OCI-LY1 (cell line): ENCODE results near the gene NEK1.

ENCODE experiments used
- H2AFZ ChIP-seq: fragments of 200-600 bp; sonication (generic), shearing (Covaris generic); 2 replicates; pipeline ENCODE4 v1.6.0; 2014; ENCODE audit warnings: antibody characterized with exemption, mild to moderate bottlenecking, low read length
- H3F3A ChIP-seq: fragments of 200-600 bp; sonication (generic), shearing (Covaris generic); 2 replicates; pipeline ENCODE4 v1.6.0; 2014; ENCODE audit warnings: mild to moderate bottlenecking, antibody characterized with exemption, low read length, moderate library complexity; ENCODE audit not compliant: insufficient read depth
- H3K27ac ChIP-seq: fragments of 200-600 bp; sonication (generic); 2 replicates; pipeline ENCODE4 v1.5.1; 2014; ENCODE audit warnings: low read length, mixed run types, mild to moderate bottlenecking, low read depth; ENCODE audit not compliant: poor library complexity, severe bottlenecking
- H3K27me3 ChIP-seq: fragments of 200-600 bp; sonication (generic); 2 replicates; pipeline ENCODE4 v1.6.0; 2014; ENCODE audit warnings: antibody characterized with exemption, mild to moderate bottlenecking, low read length, moderate library complexity; ENCODE audit not compliant: insufficient read depth
- H3K36me3 ChIP-seq: fragments of 200-600 bp; sonication (generic); 2 replicates; pipeline ENCODE4 v1.6.1; 2014; ENCODE audit warnings: mild to moderate bottlenecking, antibody characterized with exemption, low read length, moderate library complexity, mixed read lengths; ENCODE audit not compliant: insufficient read depth
- H3K4me1 ChIP-seq: fragments of 200-600 bp; sonication (generic); 2 replicates; pipeline ENCODE4 v1.5.1; 2014; ENCODE audit warnings: mild to moderate bottlenecking, low read length, moderate library complexity; ENCODE audit not compliant: insufficient read depth, severe bottlenecking
- H3K4me2 ChIP-seq: fragments of 200-600 bp; sonication (generic), shearing (Covaris generic); 2 replicates; pipeline ENCODE4 v1.6.1; 2014; ENCODE audit warnings: low read length
- H3K4me3 ChIP-seq: fragments of 200-600 bp; sonication (generic); 2 replicates; pipeline ENCODE4 v1.5.1; 2014; ENCODE audit warnings: low read length, low read depth, mild to moderate bottlenecking, mixed read lengths; ENCODE audit not compliant: poor library complexity, severe bottlenecking
- H3K79me2 ChIP-seq: fragments of 200-600 bp; shearing (Covaris generic); 2 replicates; pipeline ENCODE4 v1.6.1; 2016; ENCODE audit warnings: mixed run types, low read length, mixed read lengths; ENCODE audit not compliant: insufficient read depth
- H3K9ac ChIP-seq: fragments of 200-600 bp; sonication (generic), shearing (Covaris generic); 2 replicates; pipeline ENCODE4 v1.6.1; 2014; ENCODE audit warnings: mild to moderate bottlenecking, low read length, mixed read lengths
- H3K9me2 ChIP-seq: fragments of 200-600 bp; sonication (generic), shearing (Covaris generic); 2 replicates; pipeline ENCODE4 v1.6.1; 2014; ENCODE audit warnings: low read depth, mild to moderate bottlenecking, low read length, mixed read lengths
- H3K9me3 ChIP-seq: fragments of 200-600 bp; shearing (Covaris generic); 2 replicates; pipeline ENCODE4 v1.6.1; 2014; ENCODE audit warnings: low read length, mixed read lengths
- H4K20me1 ChIP-seq: fragments of 200-600 bp; sonication (generic), shearing (Covaris generic); 2 replicates; pipeline ENCODE4 v1.6.0; 2016; ENCODE audit warnings: mild to moderate bottlenecking, low read length; ENCODE audit not compliant: insufficient read depth
- CTCF ChIP-seq: fragments of 200-600 bp; sonication (generic), shearing (Covaris generic); IDR thresholded peaks from 2 replicates; pipeline ENCODE4 v1.5.1; 2017; ENCODE audit warnings: mild to moderate bottlenecking, antibody characterized with exemption, low read length, moderate library complexity, mixed read lengths
- EZH2 ChIP-seq: fragments of 200-600 bp; sonication (generic), shearing (Covaris generic); IDR thresholded peaks from 2 replicates; pipeline ENCODE4 v1.8.0; 2017; ENCODE audit warnings: borderline replicate concordance, mixed run types, mild to moderate bottlenecking, antibody characterized with exemption, low read length, moderate library complexity, mixed read lengths

The NEK1 gene

GRCh38 chr4:169348541-169348940 lies 263.8 kb downstream of the NEK1 start:
- H3K9me2 ChIP-seq = no peaks in the 10 kb centered on the region
- H3K4me2 ChIP-seq = 0 out of 2 replicates have a peak overlapping the region, but pooled peaks have one; percentile 16
- H3K36me3 ChIP-seq = no peaks in the 10 kb centered on the region
- no peaks in the 10 kb centered on the region for H3K9me3 ChIP-seq
- no peak overlapping the region for H3K4me3 ChIP-seq
- H3K79me2 ChIP-seq = no peaks in the 10 kb centered on the region
- TF ChIP-seq EZH2 (no peak), CTCF (no peak)
- H3F3A ChIP-seq = no peaks in the 10 kb centered on the region
- no peaks in the 10 kb centered on the region for H3K4me1 ChIP-seq
- no peak overlapping the region for H3K9ac ChIP-seq
- no peak overlapping the region for H2AFZ ChIP-seq
- H3K27me3 ChIP-seq = no peaks in the 10 kb centered on the region
- no peak overlapping the region for H3K27ac ChIP-seq
- H4K20me1 ChIP-seq = no peaks in the 10 kb centered on the region

- Histone ChIP-seq H3K9me3 (no peaks in the 10 kb centered on the region), H3K27ac (no peak overlapping the region), H2AFZ (no peak overlapping the region), H3K4me1 (no peaks in the 10 kb centered on the region), H3K27me3 (no peaks in the 10 kb centered on the region), H4K20me1 (no peaks in the 10 kb centered on the region), H3K4me2 (no peak overlapping the region), H3K9me2 (no peaks in the 10 kb centered on the region), H3K79me2 (no peaks in the 10 kb centered on the region), H3K36me3 (no peaks in the 10 kb centered on the region), H3K4me3 (no peak overlapping the region), H3F3A (no peaks in the 10 kb centered on the region), H3K9ac (no peak overlapping the region)
- TF ChIP-seq CTCF = no peak
- no peak for TF ChIP-seq EZH2
Measured at GRCh38 chr4:169346840-169347239, 265.5 kb downstream of the NEK1 start.

GRCh38 chr4:169345316-169345721 lies 267.1 kb downstream of the NEK1 start:
- Histone ChIP-seq H3K27me3 (no peaks in the 10 kb centered on the region), H3K36me3 (no peaks in the 10 kb centered on the region), H3K4me2 (no peak overlapping the region), H3F3A (no peaks in the 10 kb centered on the region), H3K9me3 (no peaks in the 10 kb centered on the region), H3K4me3 (no peak overlapping the region), H3K9ac (no peak overlapping the region), H3K9me2 (no peaks in the 10 kb centered on the region), H3K79me2 (no peaks in the 10 kb centered on the region), H4K20me1 (no peaks in the 10 kb centered on the region), H3K27ac (no peak overlapping the region), H3K4me1 (no peaks in the 10 kb centered on the region), H2AFZ (no peak overlapping the region)
- no peak for TF ChIP-seq EZH2
